GM18867 (cell line): Measurements from ENCODE around the gene ATF2.
A peak's percentile ranks its signal among the peaks of the same experiment; 100 is the strongest.

ENCODE experiments used
- ATAC-seq: cut with Tn5 transposase; IDR thresholded peaks from one replicate; pipeline ENCODE4 v1.9.1; 2021; ENCODE audit warnings: mild to moderate bottlenecking, moderate library complexity; ENCODE audit not compliant: unreplicated experiment

The ATF2 gene, protein sequence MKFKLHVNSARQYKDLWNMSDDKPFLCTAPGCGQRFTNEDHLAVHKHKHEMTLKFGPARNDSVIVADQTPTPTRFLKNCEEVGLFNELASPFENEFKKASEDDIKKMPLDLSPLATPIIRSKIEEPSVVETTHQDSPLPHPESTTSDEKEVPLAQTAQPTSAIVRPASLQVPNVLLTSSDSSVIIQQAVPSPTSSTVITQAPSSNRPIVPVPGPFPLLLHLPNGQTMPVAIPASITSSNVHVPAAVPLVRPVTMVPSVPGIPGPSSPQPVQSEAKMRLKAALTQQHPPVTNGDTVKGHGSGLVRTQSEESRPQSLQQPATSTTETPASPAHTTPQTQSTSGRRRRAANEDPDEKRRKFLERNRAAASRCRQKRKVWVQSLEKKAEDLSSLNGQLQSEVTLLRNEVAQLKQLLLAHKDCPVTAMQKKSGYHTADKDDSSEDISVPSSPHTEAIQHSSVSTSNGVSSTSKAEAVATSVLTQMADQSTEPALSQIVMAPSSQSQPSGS

DNA sequence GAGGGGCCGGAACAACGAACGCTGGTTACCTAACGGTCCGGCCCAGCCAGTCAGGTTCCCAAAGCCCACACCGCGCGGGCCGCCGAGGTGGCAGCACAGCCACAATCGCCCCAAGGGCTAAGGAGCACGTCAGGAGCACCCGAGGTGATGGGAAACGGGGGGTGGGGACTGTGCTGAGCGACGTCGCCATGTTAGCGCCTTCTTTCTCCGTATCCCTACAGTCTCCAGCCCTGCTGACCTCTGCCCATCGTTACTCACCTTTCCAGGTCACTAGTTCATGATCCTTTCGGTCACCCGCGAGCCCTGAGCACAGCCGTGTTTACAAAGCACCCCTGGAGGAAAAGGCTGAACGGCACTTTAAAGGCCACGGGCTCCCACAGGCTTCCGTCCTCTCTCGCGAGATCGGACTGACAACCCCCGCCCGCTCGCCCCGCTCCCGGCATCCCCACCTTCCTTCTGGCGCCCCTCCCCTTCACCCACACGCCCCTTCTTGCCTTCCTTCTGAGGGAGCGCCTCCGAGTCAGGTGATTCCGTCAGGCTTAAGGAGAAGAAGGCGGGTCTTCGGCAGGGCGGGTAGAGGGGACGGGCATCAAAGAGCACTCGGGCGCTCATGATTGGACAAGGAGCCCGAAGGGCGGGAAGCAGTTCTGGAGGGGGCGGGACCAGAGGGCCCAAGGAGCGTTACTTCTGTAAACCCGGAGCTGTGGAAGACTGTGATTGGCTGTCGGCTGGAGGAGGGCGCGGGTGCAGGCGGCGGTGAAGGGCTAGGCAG, at the start of gene ATF2:
Gene ATF2, minus strand, starts transcription at position 412 of the 772 bp plus-strand sequence. CDS start 31,760 bp downstream, outside the sequence.
- peak; percentile 95 for ATAC-seq

DNA sequence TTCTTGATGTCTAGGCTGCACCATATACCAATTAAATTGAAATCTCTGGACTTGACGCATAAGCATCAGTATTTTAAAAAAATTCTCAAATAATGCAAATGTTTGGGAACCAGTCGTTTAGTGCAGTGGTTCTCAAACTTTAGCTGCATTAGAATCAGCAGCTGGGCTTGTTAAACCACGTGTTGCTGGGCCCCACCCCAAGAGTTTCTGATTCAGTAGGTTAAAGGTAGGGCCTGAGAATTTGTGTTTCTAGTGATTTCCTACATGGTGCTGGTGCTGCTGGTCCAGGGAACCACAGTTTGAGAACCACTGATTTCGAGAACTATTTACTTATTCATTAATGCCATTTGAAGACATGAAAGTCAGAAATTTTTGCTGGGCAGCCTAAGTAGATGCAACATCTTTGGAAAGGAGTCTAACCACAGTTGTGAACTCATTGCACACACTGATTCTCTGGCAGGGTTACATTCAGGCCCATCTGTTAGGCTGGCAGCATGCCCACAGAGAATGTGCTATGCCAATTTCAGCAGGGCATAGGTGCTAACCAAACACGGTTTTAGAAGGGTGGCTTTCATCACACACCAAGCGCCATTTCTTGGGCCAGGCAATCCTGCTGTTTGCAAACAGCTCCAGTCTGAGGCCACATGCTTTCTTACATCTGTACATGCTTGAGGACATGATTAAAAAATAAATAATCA, 39.9 kb upstream of the ATF2 start:
- no peak for ATAC-seq

DNA sequence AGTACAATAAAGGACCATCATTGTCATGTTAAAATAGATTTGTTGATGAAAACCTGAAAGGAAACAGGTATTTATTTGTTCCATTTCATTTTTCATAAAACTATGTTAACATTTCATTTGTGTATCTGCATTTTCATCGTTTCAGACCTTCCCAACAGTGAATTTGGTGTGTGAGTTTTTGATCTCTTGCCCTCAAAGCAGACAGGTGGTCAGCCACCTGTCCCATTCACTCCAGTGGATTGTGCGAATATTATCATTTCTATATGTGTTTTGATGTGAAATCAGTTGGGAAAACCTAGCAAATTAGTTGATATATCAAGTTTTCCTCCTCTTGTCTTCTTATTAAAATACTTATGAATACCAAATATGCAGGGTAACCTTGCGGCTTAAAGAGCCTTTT, 38.9 kb upstream of the ATF2 start:
- no peak for ATAC-seq

DNA sequence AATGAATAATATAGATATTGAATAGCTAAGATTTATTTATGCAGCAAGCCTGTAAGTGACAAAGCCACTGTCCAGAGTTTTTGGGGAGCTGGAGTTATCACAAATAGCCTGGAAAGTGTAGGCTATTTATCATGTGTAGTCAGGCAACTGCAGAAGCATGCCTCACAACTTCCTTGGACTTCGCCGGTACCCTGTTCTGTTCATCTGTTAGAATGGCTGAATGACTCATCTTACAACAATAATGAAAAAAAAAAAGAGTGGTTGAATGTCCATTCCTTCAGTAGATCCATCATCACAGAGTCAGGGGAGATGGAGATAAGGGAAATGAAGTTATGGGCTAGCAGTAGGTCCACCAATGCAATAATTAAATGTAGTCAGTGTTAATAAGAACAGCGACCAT, 37.5 kb upstream of the ATF2 start:
- no peak for ATAC-seq

DNA sequence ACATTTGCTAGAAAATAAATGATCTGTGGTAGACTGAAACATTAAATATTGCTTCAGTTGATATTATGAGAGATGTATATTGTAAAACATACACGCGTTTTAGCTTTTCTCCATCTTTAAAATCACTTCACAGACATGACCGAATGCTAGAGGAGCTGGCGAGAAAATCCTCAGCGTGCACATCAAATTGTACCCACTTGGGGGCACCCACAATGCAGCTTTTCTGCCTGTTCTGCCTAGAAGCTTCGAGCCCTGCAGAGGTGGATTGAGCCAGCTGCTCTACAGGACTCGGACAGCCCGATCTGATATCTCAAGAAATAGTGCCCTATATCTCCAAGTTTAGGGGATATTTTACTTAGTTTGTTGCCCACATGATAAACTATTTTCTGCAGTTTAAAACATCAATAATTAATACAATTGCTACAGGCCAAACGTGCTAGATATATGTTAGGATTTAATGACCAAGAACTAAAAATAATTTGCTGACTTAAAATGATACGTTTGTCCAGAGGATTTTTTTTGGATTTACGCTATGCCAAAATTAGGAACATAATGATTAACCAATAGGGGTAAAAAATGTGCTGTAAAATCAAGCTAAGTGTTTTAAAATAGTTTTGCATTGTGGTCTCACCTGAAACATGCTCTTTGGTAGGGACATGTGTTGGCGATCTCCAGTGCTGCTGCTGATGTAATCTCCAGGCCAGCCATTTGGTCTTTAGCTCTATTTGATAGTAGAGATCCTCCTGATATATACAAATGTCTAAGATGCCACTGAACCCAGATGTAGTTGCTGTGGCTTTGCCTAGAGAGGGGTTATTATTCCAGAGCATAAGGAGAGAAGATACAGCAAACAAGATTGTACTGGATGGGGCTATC, 35.9 kb upstream of the ATF2 start:
- ATAC-seq, result peak; percentile 95

DNA sequence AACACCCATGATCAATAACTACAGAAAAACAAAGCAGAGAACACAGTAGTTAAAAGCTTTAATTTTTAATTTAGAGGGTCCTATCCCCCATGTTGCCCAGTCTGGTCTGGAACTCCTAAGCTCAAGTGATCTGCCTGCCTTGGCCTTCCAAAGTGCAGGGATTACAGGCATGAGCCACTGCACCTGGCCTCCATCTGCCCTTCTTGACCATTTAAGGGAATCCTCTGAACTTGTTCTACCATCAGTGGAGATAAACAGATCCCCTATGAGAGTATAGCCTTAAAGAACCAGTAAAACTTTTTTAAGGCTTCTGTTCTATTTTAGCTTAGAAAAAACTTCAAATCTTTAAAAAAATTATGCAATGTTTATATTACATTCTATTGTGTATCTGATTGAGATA, 27.0 kb upstream of the ATF2 start:
- no peak for ATAC-seq

DNA sequence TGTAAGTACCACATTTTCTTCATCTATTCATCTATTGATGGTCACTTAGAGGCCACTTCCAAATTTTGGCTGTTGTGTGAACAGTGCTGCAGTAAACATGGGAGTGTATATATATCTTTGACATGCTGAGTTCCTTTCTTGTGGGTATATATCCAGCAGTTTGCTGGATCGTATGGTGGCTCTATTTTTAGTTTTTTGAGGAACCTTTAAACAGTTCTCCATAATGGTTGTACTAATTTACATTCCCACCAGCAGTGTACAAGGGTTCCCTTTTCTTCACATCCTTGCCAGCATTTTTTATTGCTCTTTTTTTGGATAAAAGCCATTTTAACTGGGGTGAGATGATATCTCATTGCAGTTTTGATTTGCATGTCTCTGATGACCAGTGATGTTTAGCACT, 20.8 kb upstream of the ATF2 start:
- no peak for ATAC-seq

DNA sequence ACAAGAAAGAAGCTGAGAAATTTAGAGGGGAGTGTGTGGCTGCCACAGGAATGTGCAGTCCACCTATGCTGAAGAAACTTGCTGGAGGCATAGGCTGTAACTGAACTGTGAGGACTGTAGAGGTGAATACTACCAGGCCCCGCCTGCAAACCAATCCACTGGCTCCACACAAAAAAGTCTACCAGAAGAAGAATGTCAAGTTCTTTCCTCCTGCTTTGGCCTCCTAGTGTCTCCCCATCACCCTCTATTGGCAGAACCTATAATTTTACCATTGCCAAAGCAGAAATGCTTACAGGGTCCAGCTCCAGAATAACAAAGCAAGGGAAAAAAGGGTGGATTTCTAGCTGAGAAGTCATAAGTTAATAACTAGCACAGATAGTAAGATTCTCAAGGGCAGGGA, 19.4 kb upstream of the ATF2 start:
- peak; percentile 95 for ATAC-seq

DNA sequence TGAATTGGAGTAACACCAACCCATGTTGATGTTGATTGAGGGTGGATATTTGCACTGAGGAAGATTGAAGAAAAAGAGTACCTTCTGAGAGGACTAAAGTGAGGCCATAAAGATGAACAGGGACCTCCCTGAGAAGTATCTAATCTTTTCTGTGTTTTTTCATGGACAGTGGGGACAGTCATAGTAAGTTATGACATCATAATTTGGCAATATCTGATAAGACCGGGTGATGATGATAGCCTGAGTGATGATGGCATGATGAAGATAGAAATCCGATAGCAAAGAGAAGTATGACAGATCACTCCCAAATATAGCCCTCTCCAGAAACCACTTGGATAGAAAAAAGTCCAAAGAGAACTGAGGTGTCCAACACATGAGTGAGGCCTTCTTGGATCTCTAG, 15.7 kb upstream of the ATF2 start:
- ATAC-seq, result no peak

DNA sequence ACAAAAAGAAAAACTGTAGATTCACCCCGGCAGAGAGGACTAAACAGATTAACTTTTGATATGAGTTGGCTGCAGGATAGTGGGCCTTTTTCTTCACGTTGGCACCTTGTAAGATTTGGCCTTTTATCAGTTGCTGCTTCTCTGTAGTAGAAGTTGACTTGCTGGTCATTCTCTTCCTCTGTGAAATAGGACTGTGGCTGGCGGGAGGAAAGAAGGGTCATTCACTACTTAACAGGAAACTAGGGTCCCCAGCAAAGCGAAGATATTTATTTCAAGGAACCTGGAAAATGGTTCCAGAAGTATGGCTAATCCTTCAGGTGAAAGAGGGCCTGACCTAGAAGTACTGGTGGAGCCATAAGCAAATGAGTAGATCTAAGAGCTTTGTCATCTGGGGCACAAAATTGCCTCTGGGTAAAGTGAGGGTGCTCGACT, 13.9 kb upstream of the ATF2 start:
- ATAC-seq, result no peak

DNA sequence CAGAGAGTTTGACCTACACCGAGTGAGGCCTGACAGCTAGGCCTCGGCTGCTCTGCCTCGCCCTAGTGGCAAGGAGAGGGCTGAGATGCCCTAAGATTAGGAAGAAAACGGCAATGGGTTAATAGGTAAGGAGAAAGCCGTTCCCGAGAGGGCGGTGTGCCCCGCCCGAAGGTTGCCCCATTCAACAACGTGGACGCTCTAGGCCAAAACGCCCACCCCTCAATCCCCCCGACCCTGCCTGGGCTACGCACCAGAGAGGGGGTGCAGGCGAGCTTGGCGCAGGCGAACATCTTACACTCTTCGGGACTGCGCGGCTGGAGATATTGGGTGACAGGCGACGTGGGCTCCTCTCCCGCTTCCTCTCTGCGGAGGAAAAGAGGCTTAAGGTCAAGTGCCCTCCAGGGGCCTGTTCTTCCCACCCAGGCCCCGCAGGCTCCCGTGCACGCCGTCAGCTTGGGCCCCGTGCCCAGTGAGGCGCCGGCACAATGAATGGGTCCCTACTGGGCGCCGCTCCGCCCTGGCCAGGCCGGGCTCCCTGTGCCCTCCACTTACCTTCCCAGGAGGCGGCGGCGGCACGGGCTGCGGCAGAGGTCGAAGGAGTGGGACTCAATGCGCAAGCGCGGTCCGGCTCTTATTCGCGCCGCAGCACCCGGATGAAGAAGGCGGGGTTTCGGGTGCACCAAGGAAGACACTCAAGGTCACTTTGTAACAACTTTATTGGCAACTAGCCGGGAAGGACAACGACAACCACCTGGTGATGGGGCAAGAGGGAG, 13.3 kb upstream of the ATF2 start, which contains the start of gene ATP5MC3:
Gene ATP5MC3, minus strand, starts transcription at position 607 of the 773 bp plus-strand sequence. Its CDS starts 317 bp downstream, at position 290.
- peak; percentile 88 for ATAC-seq

DNA sequence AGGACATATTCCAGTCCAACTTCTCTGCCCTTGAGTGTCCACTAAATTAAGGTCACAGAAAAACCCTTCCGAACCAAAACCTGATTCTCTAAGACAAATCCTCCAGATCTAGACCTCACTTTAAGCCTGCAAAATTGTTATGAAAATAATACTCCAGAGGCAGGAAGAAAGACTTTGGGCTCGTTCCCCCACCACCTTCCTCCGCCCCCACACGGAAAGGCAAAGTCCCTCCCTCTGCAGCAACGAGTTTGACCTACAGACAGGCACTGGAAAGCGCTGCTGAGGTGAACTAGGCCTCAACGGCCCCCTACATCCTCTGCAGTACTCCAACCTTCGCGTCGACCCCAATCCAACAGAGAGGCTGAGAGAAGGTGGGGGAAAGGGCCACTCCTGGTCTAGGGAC, 12.7 kb upstream of the ATF2 start:
- peak; percentile 59 for ATAC-seq

DNA sequence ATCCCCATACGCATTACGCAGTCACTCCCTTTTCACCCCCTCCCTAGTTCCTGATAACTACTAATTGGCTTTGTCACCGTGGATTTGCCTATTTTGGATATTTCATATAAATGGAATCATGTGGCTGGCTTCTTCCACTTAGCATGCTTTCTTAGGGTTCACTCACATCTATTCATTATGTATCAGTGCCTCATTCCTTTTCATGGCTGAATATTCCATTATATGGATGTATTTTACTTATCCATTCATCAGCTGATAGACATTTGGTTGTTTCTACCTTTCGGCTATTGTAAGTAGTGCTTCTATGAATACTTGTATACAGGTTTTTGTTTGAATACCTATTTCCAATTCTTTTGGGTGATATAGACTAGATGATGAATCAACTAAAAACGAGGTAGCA, 8.6 kb upstream of the ATF2 start:
- no peak for ATAC-seq

DNA sequence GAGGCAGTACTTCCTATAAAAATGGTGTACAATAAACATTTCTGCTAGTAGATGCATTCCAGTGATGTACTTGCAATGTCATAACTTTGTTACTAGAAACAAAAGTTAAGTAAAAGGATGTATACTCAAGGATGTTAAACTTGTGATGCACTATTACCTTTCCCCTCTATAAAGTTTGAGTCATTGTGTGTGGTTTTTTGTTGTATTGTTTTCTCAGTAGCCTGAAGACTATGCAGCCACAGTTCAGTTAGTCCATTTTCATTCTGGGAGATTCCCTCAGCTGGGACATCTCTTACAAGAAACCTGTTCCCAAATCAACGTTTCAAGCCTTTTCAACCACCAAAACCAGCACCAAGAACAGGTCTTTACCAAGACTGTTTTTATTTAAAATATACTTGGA, 7.9 kb upstream of the ATF2 start:
- no peak for ATAC-seq

DNA sequence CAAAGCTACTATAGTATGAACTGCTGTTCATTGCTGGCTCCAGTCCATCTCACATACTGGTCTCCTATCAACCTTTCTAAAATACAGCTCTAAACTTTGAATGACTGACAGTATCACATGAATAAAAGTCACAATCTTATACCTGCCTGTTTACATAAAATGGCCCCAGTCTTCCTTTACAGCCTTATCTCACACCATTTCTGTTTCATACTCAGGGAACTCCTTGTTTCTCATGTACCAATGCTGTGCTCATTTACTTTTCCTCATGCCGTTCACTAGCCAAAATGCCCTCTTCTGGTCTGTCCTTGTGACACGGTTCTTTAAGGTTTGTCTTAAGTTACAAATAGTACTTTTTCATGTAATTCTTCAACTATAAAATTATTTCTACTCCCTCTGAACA, 7.3 kb upstream of the ATF2 start:
- ATAC-seq, result no peak

DNA sequence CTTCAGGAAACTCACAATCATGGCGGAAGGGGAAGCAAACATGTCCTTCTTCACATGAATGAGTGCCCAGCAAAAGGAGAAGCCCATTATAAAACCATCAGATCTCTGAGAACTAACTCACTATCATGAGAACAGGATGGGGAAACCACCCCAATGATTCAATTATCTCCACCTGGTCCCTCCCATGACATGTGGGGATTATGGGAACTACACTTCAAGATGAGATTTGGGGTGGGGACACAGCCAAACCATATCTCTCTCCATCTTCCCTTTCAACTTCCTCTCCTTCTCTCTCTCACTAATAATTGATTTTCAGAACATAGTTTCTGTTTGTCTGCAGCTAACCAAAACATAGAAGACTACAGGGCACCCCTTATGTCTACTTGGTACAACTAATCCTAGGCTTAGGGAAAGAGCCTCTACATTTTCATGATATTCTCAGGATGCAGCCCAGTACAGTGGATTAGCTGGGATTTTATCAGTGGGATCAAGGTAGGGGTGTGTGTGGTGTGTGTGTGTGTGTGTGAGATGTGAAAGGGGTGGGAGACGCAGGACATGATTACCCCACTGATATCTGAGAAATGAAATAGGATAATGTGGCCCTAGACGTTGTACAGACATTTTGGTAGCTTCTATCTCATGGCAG, 2.8 kb upstream of the ATF2 start:
- no peak for ATAC-seq

DNA sequence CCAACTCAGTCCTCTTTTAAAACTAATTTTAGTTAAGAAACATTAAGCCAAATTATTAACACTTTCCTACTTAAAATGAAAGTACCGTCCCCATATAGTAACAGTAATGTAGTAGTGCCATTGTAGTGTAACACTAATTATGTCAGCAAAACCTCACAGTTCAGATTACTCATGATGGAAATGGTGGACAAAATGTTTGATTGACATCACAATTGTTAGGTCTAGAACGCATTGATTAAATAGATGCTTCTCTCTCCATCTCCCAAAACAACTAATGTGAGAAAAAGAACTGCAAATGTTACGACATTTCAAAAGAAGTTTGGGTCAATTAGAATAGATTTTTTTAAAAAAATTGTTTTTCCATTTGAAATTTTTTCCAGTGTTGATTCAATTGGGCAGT, 1.2 kb upstream of the ATF2 start:
- no peak for ATAC-seq

DNA sequence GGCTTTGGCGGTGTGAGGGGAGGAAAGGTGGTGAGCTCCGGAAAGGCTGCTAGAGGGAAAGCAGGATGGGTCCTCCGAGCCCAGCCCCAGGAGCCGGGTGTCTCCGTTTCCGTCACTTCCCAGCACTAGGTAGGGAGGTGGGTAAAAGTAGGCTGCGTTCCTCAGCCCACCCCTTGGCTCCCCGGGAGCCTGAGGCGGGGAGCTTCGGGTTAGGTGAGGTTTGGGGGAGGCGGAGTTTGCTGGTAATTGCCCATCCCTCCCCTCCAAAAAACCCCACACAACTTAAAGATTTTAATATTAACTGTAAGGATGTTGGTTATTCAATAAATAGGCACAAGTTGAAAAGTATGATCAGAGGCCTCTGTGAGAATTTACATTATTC, 552 bp upstream of the ATF2 start:
- ATAC-seq, result peak; percentile 30
